CD4-positive, alpha-beta T cell (primary cell): Measurements from ENCODE around the gene SMC5. TPM values are rescaled to one million over a fixed set of nuclear protein-coding genes. Genes with fewer than 3 reads are reported as not detected.

Experiments
- ATAC-seq: fragments of 200-7000 bp; cut with Tn5 transposase; one replicate; pipeline ENCODE4 v1.10.0; 2022; ENCODE audit warnings: mild to moderate bottlenecking; ENCODE audit not compliant: poor library complexity
- CTCF ChIA-PET: fragments of 350-600 bp; sonication (Branson Sonifier 250); formaldehyde crosslinking; loops from one replicate; lab custom pipeline; 2021; ENCODE audit warnings: antibody characterized with exemption, inconsistent platforms; lab: Charles Lee
- POLR2A ChIA-PET: fragments of 350-600 bp; sonication (Branson Sonifier 250); formaldehyde crosslinking; loops from one replicate; lab custom pipeline; 2021; ENCODE audit warnings: antibody characterized with exemption, inconsistent platforms; lab: Charles Lee
- DNase-seq, 14 experiments: peaks; one replicate each; pipeline ENCODE4 v3.0.0-alpha.2; 2013 to 2020; ENCODE audit warnings: mixed read lengths in 2 of 14
- H3K27ac ChIP-seq, 2 donors: one replicate each; pipeline versions ENCODE4 v1.5.1 to v1.7.0; 2013; ENCODE audit warnings: low read length in 2 of 2, low read depth in 1 of 2, mild to moderate bottlenecking in 1 of 2
- H3K27me3 ChIP-seq, 2 experiments: 1 replicate in 1 of 2; 2 replicates in 1 of 2; pipeline versions ENCODE4 v1.6.1 to v1.7.0; 2013; ENCODE audit warnings: low read length in 2 of 2, control low read depth in 1 of 2, mild to moderate bottlenecking in 1 of 2, moderate library complexity in 1 of 2; ENCODE audit not compliant: insufficient read depth in 2 of 2, control insufficient read depth in 1 of 2
- H3K36me3 ChIP-seq: one replicate; pipeline ENCODE4 v1.6.1; 2013; ENCODE audit warnings: low read length, control low read depth; ENCODE audit not compliant: insufficient read depth
- H3K4me1 ChIP-seq: one replicate; pipeline ENCODE4 v1.6.1; 2013; ENCODE audit warnings: low read length, control low read depth; ENCODE audit not compliant: insufficient read depth
- H3K4me3 ChIP-seq: one replicate; pipeline ENCODE4 v1.5.1; 2013; ENCODE audit warnings: mild to moderate bottlenecking, low read length, moderate library complexity
- H3K9me3 ChIP-seq, 2 experiments: 1 replicate in 1 of 2; 2 replicates in 1 of 2; pipeline versions ENCODE4 v1.6.1 to v1.7.0; 2013; ENCODE audit warnings: low read length in 2 of 2, mild to moderate bottlenecking in 2 of 2, control low read depth in 1 of 2, moderate library complexity in 1 of 2; ENCODE audit not compliant: control insufficient read depth in 1 of 2, insufficient read depth in 1 of 2
- H3K27ac Mint-ChIP-seq: one replicate; pipeline ENCODE4 v1.8.0; 2020; ENCODE audit warnings: mixed read lengths
- H3K27me3 Mint-ChIP-seq: one replicate; pipeline ENCODE4 v1.8.0; 2021; ENCODE audit warnings: mixed read lengths
- H3K36me3 Mint-ChIP-seq: one replicate; pipeline ENCODE4 v1.8.0; 2021; ENCODE audit warnings: low read depth, mixed read lengths
- H3K4me1 Mint-ChIP-seq: one replicate; pipeline ENCODE4 v1.8.0; 2021; ENCODE audit warnings: low read depth, mixed read lengths
- H3K4me3 Mint-ChIP-seq: one replicate; pipeline ENCODE4 v1.8.0; 2020; ENCODE audit warnings: mild to moderate bottlenecking, mixed read lengths
- H3K9me3 Mint-ChIP-seq: one replicate; pipeline ENCODE4 v1.8.0; 2020; ENCODE audit warnings: mixed read lengths
- intact Hi-C, 2 experiments: fragments of 100-400 bp; cut with DNase I in 1 of 2; cut with micrococcal nuclease in 1 of 2; formaldehyde crosslinking; loops; one replicate each; pipeline versions ENCODE4 v1.15.1 to v1.9.0; 2023 to 2025; cut with DNase I, micrococcal nuclease
- total RNA-seq, 174 experiments: library from RNA in 2 of 174; stranded (reverse) in 2 of 174; gene quantifications; one replicate each; pipeline ENCODE4 v1.2.3 and lab custom pipeline; 2021 to 2026
- TF ChIP-seq, protein P1 (sequence below): fragments of 200-600 bp; IDR thresholded peaks from one replicate; pipeline ENCODE4 v1.8.0; 2022; ENCODE audit warnings: antibody characterized with exemption, mild to moderate bottlenecking

Gene SMC5
- total RNA-seq, 2 experiments from 2014 or later = 37.7 to 38.1 TPM

DNA sequence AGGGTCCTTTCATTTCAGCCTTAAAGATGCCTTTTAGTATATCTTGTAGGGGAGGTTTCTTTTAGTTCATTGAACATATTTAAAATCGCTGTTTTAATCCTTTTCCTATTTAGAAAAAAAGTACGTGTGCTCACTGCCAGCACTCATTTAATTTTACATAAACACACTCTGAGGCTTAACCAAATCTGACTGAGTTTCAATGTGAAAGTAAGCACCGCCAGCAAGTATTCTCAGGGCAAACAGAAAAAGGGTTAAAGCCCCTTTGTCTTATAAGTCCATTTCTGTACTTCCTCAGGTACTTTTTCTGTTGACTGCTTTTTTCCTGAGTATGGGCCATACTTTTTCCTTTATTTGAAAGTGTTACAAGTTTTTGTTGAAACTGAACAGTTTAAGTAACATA is 31.8 kb downstream of the SMC5 start:
- Mint-ChIP-seq H3K4me3 (no peak overlapping the region), H3K4me1 (peaks cover 9% of the 10 kb centered on the region), H3K27ac (no peak overlapping the region), H3K27me3 (no peaks in the 10 kb centered on the region), H3K9me3 (no peaks in the 10 kb centered on the region), H3K36me3 (peaks cover 95% of the 10 kb centered on the region)
- DNase-seq = no peak
- H3K4me3 ChIP-seq = no peak overlapping the region
- no peak overlapping the region for H3K27ac ChIP-seq
- H3K36me3 ChIP-seq = peaks cover 50% of the 10 kb centered on the region
- ATAC-seq = no peak
- H3K4me1 ChIP-seq = no peaks in the 10 kb centered on the region
- no peaks in the 10 kb centered on the region for H3K27me3 ChIP-seq
- H3K9me3 ChIP-seq = peaks cover 0 to 7% of the 10 kb centered on the region in 2 experiments
- TF ChIP-seq, protein P1, sequence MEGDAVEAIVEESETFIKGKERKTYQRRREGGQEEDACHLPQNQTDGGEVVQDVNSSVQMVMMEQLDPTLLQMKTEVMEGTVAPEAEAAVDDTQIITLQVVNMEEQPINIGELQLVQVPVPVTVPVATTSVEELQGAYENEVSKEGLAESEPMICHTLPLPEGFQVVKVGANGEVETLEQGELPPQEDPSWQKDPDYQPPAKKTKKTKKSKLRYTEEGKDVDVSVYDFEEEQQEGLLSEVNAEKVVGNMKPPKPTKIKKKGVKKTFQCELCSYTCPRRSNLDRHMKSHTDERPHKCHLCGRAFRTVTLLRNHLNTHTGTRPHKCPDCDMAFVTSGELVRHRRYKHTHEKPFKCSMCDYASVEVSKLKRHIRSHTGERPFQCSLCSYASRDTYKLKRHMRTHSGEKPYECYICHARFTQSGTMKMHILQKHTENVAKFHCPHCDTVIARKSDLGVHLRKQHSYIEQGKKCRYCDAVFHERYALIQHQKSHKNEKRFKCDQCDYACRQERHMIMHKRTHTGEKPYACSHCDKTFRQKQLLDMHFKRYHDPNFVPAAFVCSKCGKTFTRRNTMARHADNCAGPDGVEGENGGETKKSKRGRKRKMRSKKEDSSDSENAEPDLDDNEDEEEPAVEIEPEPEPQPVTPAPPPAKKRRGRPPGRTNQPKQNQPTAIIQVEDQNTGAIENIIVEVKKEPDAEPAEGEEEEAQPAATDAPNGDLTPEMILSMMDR = no peak
- intact Hi-C loops = no loop called here
- ChIA-PET POLR2A (no interaction called here), CTCF (no interaction called here)

- ChIA-PET CTCF (no interaction called here), POLR2A (interaction anchor here (0.6 kb wide), 1 partner anchor 20 kb away, joined by 4 read pairs; no protein-coding TSS in a partner anchor)
- DNase-seq = no peak
- Histone ChIP-seq H3K4me1 (no peaks in the 10 kb centered on the region), H3K4me3 (no peak overlapping the region), H3K27me3 (no peaks in the 10 kb centered on the region), H3K36me3 (peaks cover 48% of the 10 kb centered on the region), H3K27ac (no peak overlapping the region), H3K9me3 (peaks cover 0 to 7% of the 10 kb centered on the region in 2 experiments)
- TF ChIP-seq, protein P1 = no peak
- peaks cover 93% of the 10 kb centered on the region for H3K36me3 Mint-ChIP-seq
- peaks cover 9% of the 10 kb centered on the region for H3K4me1 Mint-ChIP-seq
- H3K27me3 Mint-ChIP-seq = no peaks in the 10 kb centered on the region
- H3K9me3 Mint-ChIP-seq = no peaks in the 10 kb centered on the region
- H3K4me3 Mint-ChIP-seq = no peak overlapping the region
- no peak for ATAC-seq
- no peak overlapping the region for H3K27ac Mint-ChIP-seq
- intact Hi-C loops = no loop called here
Observed at GRCh38 chr9:70291446-70291845, 32.7 kb downstream of the SMC5 start.

GRCh38 chr9:70292253-70292652 is 33.5 kb downstream of the SMC5 start:
- Histone ChIP-seq H3K9me3 (peaks cover 0 to 7% of the 10 kb centered on the region in 2 experiments), H3K36me3 (peaks cover 51% of the 10 kb centered on the region), H3K27ac (no peak overlapping the region), H3K27me3 (no peaks in the 10 kb centered on the region), H3K4me1 (no peaks in the 10 kb centered on the region), H3K4me3 (no peak overlapping the region)
- peaks cover 86% of the 10 kb centered on the region for H3K36me3 Mint-ChIP-seq
- CTCF ChIA-PET = no interaction called here
- intact Hi-C loops = loop anchor here in 1 of 2 experiments (2.0 kb wide), 1 partner anchor 19 kb away; no protein-coding TSS in a partner anchor
- H3K27ac Mint-ChIP-seq = no peak overlapping the region
- no peaks in the 10 kb centered on the region for H3K27me3 Mint-ChIP-seq
- no peaks in the 10 kb centered on the region for H3K9me3 Mint-ChIP-seq
- H3K4me1 Mint-ChIP-seq = peaks cover 9% of the 10 kb centered on the region
- DNase-seq = no peak
- TF ChIP-seq, protein P1 = no peak
- no peak for ATAC-seq
- no peak overlapping the region for H3K4me3 Mint-ChIP-seq
- POLR2A ChIA-PET = no interaction called here
